K562 (cell line): ENCODE results near the gene STX3. TPM values are rescaled to one million over a fixed set of nuclear protein-coding genes. Genes with fewer than 3 reads are reported as not detected.

Experiments used
- ATAC-seq: fragments of 200-7000 bp; cut with Tn5 transposase; 3 replicates; pipeline ENCODE4 v1.9.1; 2020; ENCODE audit warnings: moderate library complexity
- BruUV-seq: library from RNA; stranded (reverse); fragments of 400-500 nt; replicated peaks from 2 replicates; lab custom pipeline; 2021; lab: Mats Ljungman, UMichigan
- CTCF ChIA-PET: fragments of 300-600 bp; formaldehyde crosslinking; extraction: SDS; loops from one replicate; lab custom pipeline; 2021; ENCODE audit warnings: low intra/inter-chr PET ratio; lab: Yijun Ruan, JAX
- POLR2A ChIA-PET: fragments of 300-600, 350-650 bp; sonication (Branson Sonifier 250); formaldehyde crosslinking; extraction: SDS; loops from one replicate; lab custom pipeline; 2021; ENCODE audit warnings: antibody characterized with exemption, inconsistent platforms; lab: Yijun Ruan, JAX
- DNase-seq, 4 experiments: peaks; one replicate each; pipeline versions ENCODE4 v3.0.0 to v3.0.0-alpha.2; 2011 to 2018; ENCODE audit warnings: low spot score in 3 of 4, mixed read lengths in 3 of 4; ENCODE audit errors: extremely low read depth in 1 of 4
- FAIRE-seq: peaks from 2 replicates; lab custom pipeline; 2011; peaks lifted over from hg19 to GRCh38; lab: Jason Lieb, UNC
- H2AFZ ChIP-seq: 2 replicates; pipeline ENCODE4 v1.6.0; 2011; ENCODE audit warnings: low read depth, low read length, control low read depth, inconsistent platforms
- H3K27ac ChIP-seq: fragments of 200-600 bp; 3 replicates; pipeline ENCODE4 v1.8.0; 2011; ENCODE audit warnings: low read depth, mild to moderate bottlenecking, control low read depth, inconsistent platforms, low read length, moderate library complexity, mixed read lengths; ENCODE audit errors: extremely low read depth
- H3K27me3 ChIP-seq, 2 experiments: fragments of 300-600 bp in 1 of 2; 2 replicates in 1 of 2; 3 replicates in 1 of 2; pipeline versions ENCODE4 v1.6.0 to v1.8.0; 2011; ENCODE audit warnings: inconsistent platforms in 2 of 2, low read length in 2 of 2, mild to moderate bottlenecking in 1 of 2, mixed read lengths in 1 of 2, moderate library complexity in 1 of 2; ENCODE audit not compliant: control insufficient read depth in 2 of 2, insufficient read depth in 2 of 2
- H3K36me3 ChIP-seq: fragments of 300-600 bp; 3 replicates; pipeline ENCODE4 v1.8.0; 2011; ENCODE audit warnings: mild to moderate bottlenecking, low read length, inconsistent platforms; ENCODE audit not compliant: control insufficient read depth, insufficient read depth
- H3K4me1 ChIP-seq, 2 experiments: fragments of 200-600 bp in 1 of 2; replicated peaks in 1 of 2; 2 replicates in 1 of 2; 3 replicates in 1 of 2; pipeline versions ENCODE4 v1.5.1 to v1.8.0; 2011; ENCODE audit warnings: inconsistent platforms in 2 of 2, low read length in 2 of 2, mild to moderate bottlenecking in 1 of 2, mixed read lengths in 1 of 2, moderate library complexity in 1 of 2; ENCODE audit not compliant: control insufficient read depth in 2 of 2, insufficient read depth in 2 of 2
- H3K4me2 ChIP-seq: 2 replicates; pipeline ENCODE4 v1.6.1; 2011; ENCODE audit warnings: low read length, control low read depth, inconsistent platforms, mixed read lengths; ENCODE audit not compliant: insufficient read depth
- H3K4me3 ChIP-seq: fragments of 200-600 bp; sonication (generic), shearing (Covaris generic); 2 replicates; pipeline ENCODE4 v1.5.1; 2016; ENCODE audit warnings: control low read depth, inconsistent platforms
- H3K79me2 ChIP-seq: fragments of 200-600 bp; 3 replicates; pipeline ENCODE4 v1.8.0; 2011; ENCODE audit warnings: low read length, inconsistent platforms; ENCODE audit not compliant: control insufficient read depth, insufficient read depth
- H3K9ac ChIP-seq, 2 experiments: 2 replicates each; pipeline versions ENCODE4 v1.6.0 to v1.6.1; 2011; ENCODE audit warnings: low read depth in 2 of 2, low read length in 2 of 2, control low read depth in 1 of 2, inconsistent platforms in 1 of 2, mild to moderate bottlenecking in 1 of 2, mixed read lengths in 1 of 2; ENCODE audit not compliant: insufficient read depth in 1 of 2
- H3K9me1 ChIP-seq: one replicate; pipeline ENCODE4 v1.6.0; 2011; ENCODE audit warnings: inconsistent platforms, mild to moderate bottlenecking, low read length, moderate library complexity; ENCODE audit not compliant: control insufficient read depth, insufficient read depth
- H3K9me3 ChIP-seq: replicated peaks from 2 replicates; pipeline ENCODE4 v1.5.1; 2011; ENCODE audit warnings: low read depth, low read length, inconsistent platforms; ENCODE audit not compliant: control insufficient read depth, insufficient read depth
- H4K20me1 ChIP-seq: replicated peaks from 2 replicates; pipeline ENCODE4 v1.6.1; 2011; ENCODE audit warnings: low read length, inconsistent platforms, mixed read lengths; ENCODE audit not compliant: control insufficient read depth, insufficient read depth
- ETS1 ChIP-seq: conservative IDR thresholded peaks from 2 replicates; pipeline ENCODE4 v1.6.1; 2011; ENCODE audit warnings: low read depth, mild to moderate bottlenecking, low read length; ENCODE audit not compliant: control insufficient read depth
- GTF2F1 ChIP-seq: IDR thresholded peaks from 2 replicates; pipeline ENCODE4 v1.6.1; 2011; ENCODE audit warnings: low read depth, low read length, improper control_type of control experiment
- KDM2B ChIP-seq: fragments of 250-450 bp; sonication (Bioruptor Pico); IDR thresholded peaks from 2 replicates; pipeline ENCODE4 v1.8.0; 2021; ENCODE audit warnings: mild to moderate bottlenecking, moderate library complexity
- NEUROD1 ChIP-seq: fragments of 150-350 bp; IDR thresholded peaks from 2 replicates; pipeline ENCODE4 v1.6.1; 2014; ENCODE audit warnings: borderline replicate concordance, low read length, low read depth; ENCODE audit not compliant: partially characterized antibody
- PHTF2 ChIP-seq: fragments of 250-450 bp; sonication (Bioruptor Pico); IDR thresholded peaks from 2 replicates; pipeline ENCODE4 v1.5.0; 2021; ENCODE audit warnings: mild to moderate bottlenecking
- PRPF4 ChIP-seq: fragments of 200-400 bp; formaldehyde crosslinking; IDR thresholded peaks from one replicate; pipeline ENCODE4 v1.6.1; 2017; ENCODE audit warnings: low read length, low read depth, mild to moderate bottlenecking; ENCODE audit not compliant: insufficient read depth, poor library complexity, severe bottlenecking
- SMC3 ChIP-seq: conservative IDR thresholded peaks from 2 replicates; pipeline ENCODE4 v1.6.1; 2011; ENCODE audit warnings: low read depth, low read length, improper control_type of control experiment; ENCODE audit not compliant: insufficient read depth
- STAT5A ChIP-seq: IDR thresholded peaks from 2 replicates; pipeline ENCODE4 v1.6.1; 2012; ENCODE audit warnings: low read length, inconsistent platforms, borderline replicate concordance
- ZNF274 ChIP-seq: IDR thresholded peaks from 2 replicates; pipeline ENCODE4 v1.6.1; 2011; ENCODE audit warnings: low read depth, mild to moderate bottlenecking, low read length, moderate library complexity, borderline replicate concordance
- ZNF41 ChIP-seq: fragments of 250-450 bp; sonication (Bioruptor Pico); conservative IDR thresholded peaks from 2 replicates; pipeline ENCODE4 v1.4.0; 2020; ENCODE audit warnings: mild to moderate bottlenecking
- WGBS: fragments of 100-300 bp; shearing (Covaris generic); methylation state at CpG from one replicate; pipeline ENCODE4 v1.1.6; 2016; ENCODE audit warnings: low coverage, mixed read lengths; ENCODE audit not compliant: insufficient coverage; ENCODE audit errors: missing lambda C conversion rate; 5-methylcytosine and 5-hydroxymethylcytosine counted together
- in situ Hi-C: fragments of 300-500 bp; cut with MboI; formaldehyde crosslinking; loops from 4 replicates; pipeline ENCODE4 v1.15.0; 2018; ENCODE audit warnings: inconsistent platforms, mixed read lengths
- intact Hi-C: fragments of 100-400 bp; cut with micrococcal nuclease; formaldehyde crosslinking; loops from 2 replicates; pipeline ENCODE4 v1.14.2; 2022
- polyA plus RNA-seq, 8 experiments: library from polyadenylated mRNA; depleted of rRNA in 4 of 8; stranded (reverse) in 5 of 8; unstranded in 3 of 8; fragments of >200 nt; fragmentation: Nextera tagmentation in 2 of 8; fragmentation: Illumina TruSeq in 1 of 8; extraction: Ambion mirVana in 2 of 8; extraction: Trizol in 1 of 8; gene quantifications; 2 replicates each; pipeline versions ENCODE4 v1.2.1 to v1.2.3, GENCODE V29; 2011 to 2014; ENCODE audit warnings: inconsistent platforms in 1 of 8, missing spikeins in 1 of 8
- total RNA-seq, 7 experiments: library from RNA; depleted of rRNA in 6 of 7; stranded (reverse); fragments of >200 nt in 6 of 7; fragmentation: Illumina TruSeq in 2 of 7; extraction: Trizol in 2 of 7; gene quantifications; 2 replicates each; pipeline versions ENCODE4 v1.2.1 to v1.2.3, GENCODE V29; 2011 to 2021; ENCODE audit warnings: low replicate concordance in 1 of 7
- TF ChIP-seq, protein P1 (sequence below): IDR thresholded peaks from 3 replicates; pipeline ENCODE4 v1.6.1; 2011; ENCODE audit warnings: borderline replicate concordance, mild to moderate bottlenecking, moderate library complexity; ENCODE audit not compliant: insufficient read length; ENCODE audit errors: extremely low read depth

The STX3 gene
- total and polyA plus RNA-seq, 9 of the 15 experiments (the other 6 are each of a cell fraction or from before 2014, with no cell fraction given), result 12.0 to 91.6 (median 48.7) TPM

GRCh38 chr11:59782080-59782479, 26.9 kb downstream of the STX3 start (continued):
- TF ChIP-seq, protein P1, sequence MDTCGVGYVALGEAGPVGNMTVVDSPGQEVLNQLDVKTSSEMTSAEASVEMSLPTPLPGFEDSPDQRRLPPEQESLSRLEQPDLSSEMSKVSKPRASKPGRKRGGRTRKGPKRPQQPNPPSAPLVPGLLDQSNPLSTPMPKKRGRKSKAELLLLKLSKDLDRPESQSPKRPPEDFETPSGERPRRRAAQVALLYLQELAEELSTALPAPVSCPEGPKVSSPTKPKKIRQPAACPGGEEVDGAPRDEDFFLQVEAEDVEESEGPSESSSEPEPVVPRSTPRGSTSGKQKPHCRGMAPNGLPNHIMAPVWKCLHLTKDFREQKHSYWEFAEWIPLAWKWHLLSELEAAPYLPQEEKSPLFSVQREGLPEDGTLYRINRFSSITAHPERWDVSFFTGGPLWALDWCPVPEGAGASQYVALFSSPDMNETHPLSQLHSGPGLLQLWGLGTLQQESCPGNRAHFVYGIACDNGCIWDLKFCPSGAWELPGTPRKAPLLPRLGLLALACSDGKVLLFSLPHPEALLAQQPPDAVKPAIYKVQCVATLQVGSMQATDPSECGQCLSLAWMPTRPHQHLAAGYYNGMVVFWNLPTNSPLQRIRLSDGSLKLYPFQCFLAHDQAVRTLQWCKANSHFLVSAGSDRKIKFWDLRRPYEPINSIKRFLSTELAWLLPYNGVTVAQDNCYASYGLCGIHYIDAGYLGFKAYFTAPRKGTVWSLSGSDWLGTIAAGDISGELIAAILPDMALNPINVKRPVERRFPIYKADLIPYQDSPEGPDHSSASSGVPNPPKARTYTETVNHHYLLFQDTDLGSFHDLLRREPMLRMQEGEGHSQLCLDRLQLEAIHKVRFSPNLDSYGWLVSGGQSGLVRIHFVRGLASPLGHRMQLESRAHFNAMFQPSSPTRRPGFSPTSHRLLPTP, result no peak
- no peak for TF ChIP-seq PHTF2 (CRISPR knock-in tag)
- TF ChIP-seq GTF2F1, result no peak

DNA sequence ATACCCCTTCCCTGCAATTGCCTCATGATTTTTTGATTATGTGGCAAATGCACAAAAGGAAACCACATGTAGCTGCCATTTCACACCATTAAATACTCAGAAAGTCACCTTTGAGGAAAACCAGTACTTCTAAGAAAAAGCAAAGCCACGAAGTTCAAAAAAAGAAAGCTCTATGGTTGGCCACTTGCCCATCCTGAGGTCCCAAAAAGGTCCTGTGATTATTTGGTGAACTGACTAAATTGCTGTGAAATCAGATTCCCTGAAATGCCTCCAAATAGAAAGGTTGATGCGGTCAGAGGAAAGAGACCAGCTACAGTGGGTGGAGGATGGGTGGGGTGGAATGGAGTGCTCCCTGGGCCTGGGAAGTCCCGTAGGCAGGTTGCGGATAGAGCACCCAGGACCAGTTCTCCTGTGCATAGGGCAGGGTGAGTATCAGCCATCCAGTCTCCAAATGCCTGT, 28.5 kb downstream of the STX3 start:
- no peak for FAIRE-seq
- ChIA-PET POLR2A (interaction anchor here (0.8 kb wide), 1 partner anchor 18 kb away, joined by 5 read pairs; no protein-coding TSS in a partner anchor), CTCF (no interaction called here)

More for the DNA sequence above, 28.5 kb downstream of the STX3 start:
- peaks cover 7% of the 10 kb centered on the region; the same call in 1 of the 2 replicates for H4K20me1 ChIP-seq
- no peak overlapping the region for H3K4me2 ChIP-seq
- H3K79me2 ChIP-seq, result 0 out of 3 replicates have a peak, but pooled peaks cover 3% of the 10 kb centered on the region
- peaks cover 56% of the 10 kb centered on the region; the same call in 2 of the 3 replicates for H3K36me3 ChIP-seq
- DNase-seq (no peak), ATAC-seq (no peak)
- WGBS, result 74% methylated on average over 4 of the region's 4 CpGs
- H3K27me3 ChIP-seq, result no peaks in the 10 kb centered on the region
- peaks cover 4% of the 10 kb centered on the region for H3K9me1 ChIP-seq
- TF ChIP-seq STAT5A (no peak), ZNF274 (no peak), ZNF41 (CRISPR knock-in tag) (no peak), PRPF4 (no peak), SMC3 (no peak), KDM2B (CRISPR knock-in tag) (no peak), NEUROD1 (no peak), ETS1 (no peak)
- H2AFZ ChIP-seq, result no peak overlapping the region
- in situ Hi-C loops, result no loop called here
- intact Hi-C loops, result no loop called here
- peaks cover 13 to 17% of the 10 kb centered on the region in 2 experiments for H3K4me1 ChIP-seq
- BruUV-seq, result no TSS peak
- no peak overlapping the region for H3K27ac ChIP-seq
- no peak overlapping the region for H3K9ac ChIP-seq
- H3K4me3 ChIP-seq, result no peak overlapping the region
- no peaks in the 10 kb centered on the region for H3K9me3 ChIP-seq
